ENCODE measurements around the gene CEMIP. TPM values are rescaled to one million over a fixed set of nuclear protein-coding genes. Genes with fewer than 3 reads are reported as not detected.
"Not testable (repeated sequence)": the region's sequence is repeated elsewhere in the genome, so short reads cannot be mapped to it uniquely, and the experiment has no call there.

Gene CEMIP
- total RNA-seq, 1 experiment from 2014 or later, result 3.5 TPM

- TF ChIP-seq POLR2AphosphoS5 (IDR thresholded peaks at IDR 0.05; ENCODE audit: low read depth, low read length) (no peak), RAD21 (IDR thresholded peaks at IDR 0.05; ENCODE audit: low read depth) (no peak)
Observed at GRCh38 chr15:80761754-80762153, 17.4 kb upstream of the CEMIP start (continued).

- H3K4me3 ChIP-seq (replicated peaks in 1 of 2; ENCODE audit: low read depth in 1 of 2, low read length in 2 of 2); POLR2A ChIA-PET; intact Hi-C loops (cut with micrococcal nuclease); RAD21 ChIA-PET (ENCODE audit: low non-redundant PET in 1 of 2, low total read pairs in 2 of 2, uncharacterized antibody in 2 of 2, unreplicated experiment in 2 of 2); BruUV-seq (replicated peaks); H3K9me3 ChIP-seq (ENCODE audit: control insufficient read depth in 1 of 2, insufficient read depth in 1 of 2, low read depth in 1 of 2, low read length in 2 of 2); H4K20me1 ChIP-seq (ENCODE audit: insufficient read depth); H3K79me2 ChIP-seq (ENCODE audit: insufficient read depth, low read length); H3K27ac ChIP-seq (ENCODE audit: low read depth, low read length); H3K4me1 ChIP-seq (ENCODE audit: control insufficient read depth in 1 of 2, insufficient read depth in 2 of 2, low read length in 2 of 2); H3K4me2 ChIP-seq (ENCODE audit: low read length); H3K9ac ChIP-seq (ENCODE audit: low read length); H3K27me3 ChIP-seq (ENCODE audit: insufficient read depth, low read length); H3K9me2 ChIP-seq (ENCODE audit: insufficient read depth); ATAC-seq; H3K36me3 ChIP-seq (ENCODE audit: control insufficient read depth in 1 of 2, insufficient read depth in 2 of 2, low read length in 2 of 2); H2AFZ ChIP-seq (ENCODE audit: low read depth, low read length, poor library complexity, severe bottlenecking); DNase-seq (ENCODE audit: low read depth, low spot score): not testable (repeated sequence)
- CTCF ChIA-PET, result interaction anchor here (1.3 kb wide), 1 partner anchor 196 kb away, joined by 4 read pairs; no protein-coding TSS in a partner anchor
Observed at GRCh38 chr15:80763235-80763634, 15.9 kb upstream of the CEMIP start.

- H3K36me3 ChIP-seq (ENCODE audit: control insufficient read depth in 1 of 2, insufficient read depth in 2 of 2, low read length in 2 of 2), result no peaks in the 10 kb centered on the region
- no peak overlapping the region for H2AFZ ChIP-seq (ENCODE audit: low read depth, low read length, poor library complexity, severe bottlenecking)
- intact Hi-C loops (cut with micrococcal nuclease), result no loop called here
- ATAC-seq, result no peak
- H3K79me2 ChIP-seq (ENCODE audit: insufficient read depth, low read length), result no peaks in the 10 kb centered on the region
- H3K9me2 ChIP-seq (ENCODE audit: insufficient read depth), result no peaks in the 10 kb centered on the region
- POLR2A ChIA-PET, result no interaction called here
- no peak overlapping the region for H3K9ac ChIP-seq (ENCODE audit: low read length)
- H3K4me3 ChIP-seq (replicated peaks in 1 of 2; ENCODE audit: low read depth in 1 of 2, low read length in 2 of 2), result no peak overlapping the region
- TF ChIP-seq ZNF274 (IDR thresholded peaks at IDR 0.05; ENCODE audit: low read depth, low read length), result no peak
- DNase-seq (ENCODE audit: low read depth, low spot score), result no peak
- CTCF ChIA-PET, result interaction anchor here (1.3 kb wide), 1 partner anchor 197 kb away, joined by 4 read pairs; no protein-coding TSS in a partner anchor
- no peaks in the 10 kb centered on the region for H3K27me3 ChIP-seq (ENCODE audit: insufficient read depth, low read length)
- H3K9me3 ChIP-seq (ENCODE audit: control insufficient read depth in 1 of 2, insufficient read depth in 1 of 2, low read depth in 1 of 2, low read length in 2 of 2), result no peaks in the 10 kb centered on the region
- RAD21 ChIA-PET (ENCODE audit: low non-redundant PET in 1 of 2, low total read pairs in 2 of 2, uncharacterized antibody in 2 of 2, unreplicated experiment in 2 of 2), result no interaction called here
- H3K27ac ChIP-seq (ENCODE audit: low read depth, low read length), result no peak overlapping the region
- no peaks in the 10 kb centered on the region; the same call in 1 of the 2 replicates for H4K20me1 ChIP-seq (ENCODE audit: insufficient read depth)
- H3K4me2 ChIP-seq (ENCODE audit: low read length), result no peak overlapping the region
- BruUV-seq (replicated peaks), result no TSS peak
- peaks cover 0 to 2% of the 10 kb centered on the region in 2 experiments; a peak in 1 of 4 replicates for H3K4me1 ChIP-seq (ENCODE audit: control insufficient read depth in 1 of 2, insufficient read depth in 2 of 2, low read length in 2 of 2)
Observed at GRCh38 chr15:80764535-80764934, 14.6 kb upstream of the CEMIP start.

All from HCT116 (cell line).